ELR (cell line): ENCODE data around the gene CXCL17.
A peak's percentile ranks its signal among the peaks of the same experiment; 100 is the strongest.

Experiments
- DNase-seq: peaks from one replicate; pipeline ENCODE4 v3.0.0-alpha.2; 2015; ENCODE audit warnings: low read depth

CXCL17 gene

GRCh38 chr19:42397263-42398166 is 45.2 kb downstream of the CXCL17 start:
- no peak for DNase-seq

GRCh38 chr19:42396381-42397262 is 46.1 kb downstream of the CXCL17 start:
- DNase-seq: peak; percentile 99

GRCh38 chr19:42394751-42395150 is 48.0 kb downstream of the CXCL17 start:
- DNase-seq: no peak

- DNase-seq: peak; percentile 23
Observed at GRCh38 chr19:42392165-42392564, 50.6 kb downstream of the CXCL17 start.

GRCh38 chr19:42389899-42390298 is 52.8 kb downstream of the CXCL17 start, which contains the start of gene CNFN:
TSS of gene CNFN (minus strand) at chr19:42390297. CDS start at chr19:42389037, 1,260 bp downstream.
- no peak for DNase-seq

GRCh38 chr19:42388851-42389489 is 53.8 kb downstream of the CXCL17 start:
- no peak for DNase-seq

- peak; percentile 73 for DNase-seq
Observed at GRCh38 chr19:42386974-42387707, 55.6 kb downstream of the CXCL17 start.

- no peak for DNase-seq
Observed at GRCh38 chr19:42380155-42380554, 62.6 kb downstream of the CXCL17 start.
